ENCODE results near the gene SPEM2.

GRCh38 chr17:7382901-7383300, 42.5 kb upstream of the SPEM2 start:
- TF ChIP-seq CTCF (conservative IDR thresholded peaks at IDR 0.05; ENCODE audit: low read depth, low read length) (no peak), EZH2 (IDR thresholded peaks at IDR 0.05; ENCODE audit: borderline replicate concordance, low read depth, low read length, poor library complexity, severe bottlenecking) (no peak)
